DND-41 (cell line): ENCODE data around the gene CCHCR1.

Experiments used
- EZH2 ChIP-seq: IDR thresholded peaks from 3 replicates; pipeline ENCODE4 v1.6.1; 2012; ENCODE audit warnings: borderline replicate concordance, low read depth, mild to moderate bottlenecking, moderate library complexity, low read length, inconsistent platforms; ENCODE audit not compliant: severe bottlenecking
- TF ChIP-seq, protein P1 (sequence below): IDR thresholded peaks from 2 replicates; pipeline ENCODE4 v1.5.1; 2012; ENCODE audit warnings: borderline replicate concordance, low read length, moderate library complexity, mild to moderate bottlenecking; ENCODE audit not compliant: poor library complexity, severe bottlenecking; ENCODE audit errors: extremely low read depth

DNA sequence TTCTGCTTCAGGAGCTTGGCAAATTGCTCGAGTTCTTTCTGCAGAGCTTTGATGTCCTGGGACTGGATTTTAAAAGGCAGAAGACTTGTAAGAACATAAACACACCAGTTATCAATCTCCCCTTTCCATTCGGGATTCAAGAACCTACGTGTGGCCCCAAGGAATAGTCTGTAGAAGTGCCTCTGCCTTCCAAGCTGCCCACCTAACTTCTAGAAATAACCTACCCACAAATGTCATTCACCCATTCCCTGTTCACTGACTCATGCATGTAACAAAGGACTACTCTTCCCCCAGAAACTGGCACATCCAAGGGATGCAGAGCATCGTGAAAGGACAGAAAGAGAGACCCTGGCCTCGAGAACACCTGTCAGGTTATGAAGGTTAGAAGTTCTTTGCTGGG lies 8.4 kb upstream of the CCHCR1 start:
- TF ChIP-seq, protein P1, sequence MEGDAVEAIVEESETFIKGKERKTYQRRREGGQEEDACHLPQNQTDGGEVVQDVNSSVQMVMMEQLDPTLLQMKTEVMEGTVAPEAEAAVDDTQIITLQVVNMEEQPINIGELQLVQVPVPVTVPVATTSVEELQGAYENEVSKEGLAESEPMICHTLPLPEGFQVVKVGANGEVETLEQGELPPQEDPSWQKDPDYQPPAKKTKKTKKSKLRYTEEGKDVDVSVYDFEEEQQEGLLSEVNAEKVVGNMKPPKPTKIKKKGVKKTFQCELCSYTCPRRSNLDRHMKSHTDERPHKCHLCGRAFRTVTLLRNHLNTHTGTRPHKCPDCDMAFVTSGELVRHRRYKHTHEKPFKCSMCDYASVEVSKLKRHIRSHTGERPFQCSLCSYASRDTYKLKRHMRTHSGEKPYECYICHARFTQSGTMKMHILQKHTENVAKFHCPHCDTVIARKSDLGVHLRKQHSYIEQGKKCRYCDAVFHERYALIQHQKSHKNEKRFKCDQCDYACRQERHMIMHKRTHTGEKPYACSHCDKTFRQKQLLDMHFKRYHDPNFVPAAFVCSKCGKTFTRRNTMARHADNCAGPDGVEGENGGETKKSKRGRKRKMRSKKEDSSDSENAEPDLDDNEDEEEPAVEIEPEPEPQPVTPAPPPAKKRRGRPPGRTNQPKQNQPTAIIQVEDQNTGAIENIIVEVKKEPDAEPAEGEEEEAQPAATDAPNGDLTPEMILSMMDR: no peak
- TF ChIP-seq EZH2: no peak
